ENCODE results near the gene SYNRG. TPM values are rescaled to one million over a fixed set of nuclear protein-coding genes. Genes with fewer than 3 reads are reported as not detected.
"Not testable (repeated sequence)": the region's sequence is repeated elsewhere in the genome, so short reads cannot be mapped to it uniquely, and the experiment has no call there.

Gene SYNRG
- polyA plus RNA-seq, 2 of the 4 experiments (the other 2 are of a cell fraction), result 13.1 to 17.4 TPM

- 94% methylated on average over 6 of the region's 6 CpGs for WGBS (ENCODE audit: missing lambda C conversion rate)
- FAIRE-seq; H3K4me2 ChIP-seq; H3K27ac ChIP-seq; CTCF ChIA-PET; ATAC-seq; H3K4me3 ChIP-seq; H3K4me1 ChIP-seq; POLR2A ChIA-PET; DNase-seq (ENCODE audit: low read depth in 1 of 2, low spot score in 1 of 2); H3K9me3 ChIP-seq: not testable (repeated sequence)
- TF ChIP-seq CEBPB (IDR thresholded peaks at IDR 0.05), result 0 out of 4 replicates have a peak, but pooled peaks of 1 of the 2 experiments have one; percentile 38
Observed at GRCh38 chr17:37616430-37616829, 7.2 kb upstream of the SYNRG start.

DNA sequence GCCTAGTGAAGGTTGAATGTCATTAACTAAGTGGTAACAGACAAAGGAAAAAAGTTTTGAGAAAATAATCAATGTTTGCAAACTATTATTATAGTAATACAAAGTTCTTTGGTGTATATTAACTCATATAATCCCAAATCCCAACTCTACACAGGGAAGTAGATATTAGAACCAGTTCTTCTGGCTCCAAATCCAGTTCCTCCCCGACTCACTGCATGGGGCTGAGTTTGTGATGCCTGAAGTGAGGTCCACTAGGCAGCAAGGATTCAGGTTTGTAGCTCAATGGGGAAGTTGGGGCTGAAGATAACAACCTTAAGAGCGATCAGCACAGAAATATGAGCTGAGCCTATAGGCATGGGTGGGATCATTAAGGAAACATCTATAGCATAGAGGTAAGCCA is 5.6 kb upstream of the SYNRG start:
- FAIRE-seq (no peak), DNase-seq (ENCODE audit: low read depth in 1 of 2, low spot score in 1 of 2) (no peak), ATAC-seq (no peak)
- no peak overlapping the region for H3K27ac ChIP-seq
- H3K4me3 ChIP-seq, result no peak overlapping the region
- no peak overlapping the region for H3K4me2 ChIP-seq
- TF ChIP-seq MAFK (IDR thresholded peaks at IDR 0.05; ENCODE audit: partially characterized antibody) (no peak), CTCF (IDR thresholded peaks at IDR 0.05) (no peak), HOXB5 (CRISPR knock-in tag; IDR thresholded peaks at IDR 0.05) (no peak), ZSCAN20 (CRISPR knock-in tag; IDR thresholded peaks at IDR 0.05) (no peak), HDAC2 (IDR thresholded peaks at IDR 0.05) (no peak), RFX5 (IDR thresholded peaks at IDR 0.05) (no peak)
- CTCF ChIA-PET, result no interaction called here
- H3K9me3 ChIP-seq, result no peaks in the 10 kb centered on the region
- WGBS (ENCODE audit: missing lambda C conversion rate), result 95% methylated on average over 2 of the region's 2 CpGs
- peaks cover 4% of the 10 kb centered on the region; the same call in 1 of the 3 replicates for H3K4me1 ChIP-seq
- POLR2A ChIA-PET, result no interaction called here

- no peak for FAIRE-seq
- POLR2A ChIA-PET, result no interaction called here
- WGBS (ENCODE audit: missing lambda C conversion rate), result 58% methylated on average over 5 of the region's 5 CpGs
- TF ChIP-seq FOXS1 (CRISPR knock-in tag; IDR thresholded peaks at IDR 0.05) (no peak), FOSL2 (IDR thresholded peaks at IDR 0.05) (no peak), FOSL2 (CRISPR knock-in tag; IDR thresholded peaks at IDR 0.05) (peak; percentile 30; the same call in 1 of the 2 replicates)
- Histone ChIP-seq H3K4me2 (no peak overlapping the region), H3K27ac (no peak overlapping the region), H3K4me1 (peaks cover 6% of the 10 kb centered on the region; the same call in 1 of the 3 replicates), H3K4me3 (no peak overlapping the region), H3K9me3 (no peaks in the 10 kb centered on the region)
- ATAC-seq, result no peak
- no peak for DNase-seq (ENCODE audit: low read depth in 1 of 2, low spot score in 1 of 2)
- CTCF ChIA-PET, result interaction anchor here (1.6 kb wide), 2 partner anchors 19 to 36 kb away, joined by 4 to 9 read pairs; no protein-coding TSS in a partner anchor
Observed at GRCh38 chr17:37614391-37614790, 5.2 kb upstream of the SYNRG start.

DNA sequence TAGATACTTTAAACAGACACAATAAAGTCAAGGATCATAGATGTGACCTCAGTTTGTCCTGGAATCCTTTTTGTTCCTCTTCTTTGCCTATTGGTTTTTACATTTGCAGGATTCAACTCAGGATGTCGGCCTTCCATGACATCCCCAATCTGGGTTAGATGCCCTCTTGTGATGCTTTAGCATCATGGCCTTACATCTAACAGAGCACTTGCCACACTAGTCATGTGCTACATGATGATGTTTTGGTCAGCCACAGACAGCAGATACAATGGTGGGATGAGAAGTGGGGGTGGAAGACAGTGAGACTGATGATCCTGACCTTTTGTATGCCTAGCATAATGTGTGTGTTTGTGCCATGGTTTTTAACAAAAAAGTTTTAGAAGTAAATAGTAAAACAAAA is 1.8 kb upstream of the SYNRG start:
- Histone ChIP-seq H3K27ac (no peak overlapping the region), H3K4me1 (peaks cover 20% of the 10 kb centered on the region; the same call in 1 of the 3 replicates), H3K4me3 (no peak overlapping the region), H3K9me3 (no peaks in the 10 kb centered on the region), H3K4me2 (no peak overlapping the region)
- FAIRE-seq, result no peak
- DNase-seq (ENCODE audit: low read depth in 1 of 2, low spot score in 1 of 2), result peak in 1 of 2 experiments; percentile 46
- WGBS (ENCODE audit: missing lambda C conversion rate), result 78% methylated on average over 1 of the region's 1 CpG
- POLR2A ChIA-PET, result interaction anchor here (1.9 kb wide), 1 partner anchor 135 kb away, joined by 5 read pairs; no protein-coding TSS in a partner anchor
- no peak for TF ChIP-seq EP300 (IDR thresholded peaks at IDR 0.05)
- no peak for TF ChIP-seq TP53 (CRISPR knock-in tag; IDR thresholded peaks at IDR 0.05)
- TF ChIP-seq ZNF302 (CRISPR knock-in tag; IDR thresholded peaks at IDR 0.05), result no peak
- TF ChIP-seq HOXB5 (CRISPR knock-in tag; IDR thresholded peaks at IDR 0.05), result no peak
- no peak for TF ChIP-seq ZC3H11A (IDR thresholded peaks at IDR 0.05)
- no peak for TF ChIP-seq HES2 (IDR thresholded peaks at IDR 0.05)
- TF ChIP-seq TFCP2L1 (CRISPR knock-in tag; IDR thresholded peaks at IDR 0.05), result no peak
- TF ChIP-seq NPAS2 (CRISPR knock-in tag; IDR thresholded peaks at IDR 0.05; ENCODE audit: borderline replicate concordance), result no peak
- no peak for TF ChIP-seq POLR2A (IDR thresholded peaks at IDR 0.05; ENCODE audit: low read length)
- no peak for TF ChIP-seq JUNB (IDR thresholded peaks at IDR 0.05)
- no peak for TF ChIP-seq EHF (CRISPR knock-in tag; IDR thresholded peaks at IDR 0.05)
- TF ChIP-seq, protein P1, sequence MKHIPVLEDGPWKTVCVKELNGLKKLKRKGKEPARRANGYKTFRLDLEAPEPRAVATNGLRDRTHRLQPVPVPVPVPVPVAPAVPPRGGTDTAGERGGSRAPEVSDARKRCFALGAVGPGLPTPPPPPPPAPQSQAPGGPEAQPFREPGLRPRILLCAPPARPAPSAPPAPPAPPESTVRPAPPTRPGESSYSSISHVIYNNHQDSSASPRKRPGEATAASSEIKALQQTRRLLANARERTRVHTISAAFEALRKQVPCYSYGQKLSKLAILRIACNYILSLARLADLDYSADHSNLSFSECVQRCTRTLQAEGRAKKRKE (CRISPR knock-in tag; IDR thresholded peaks at IDR 0.05; ENCODE audit: low read depth), result no peak
- no peak for TF ChIP-seq MAFK (IDR thresholded peaks at IDR 0.05; ENCODE audit: partially characterized antibody)
- TF ChIP-seq HEYL (CRISPR knock-in tag; IDR thresholded peaks at IDR 0.05), result no peak
- TF ChIP-seq JUN (IDR thresholded peaks at IDR 0.05), result no peak
- TF ChIP-seq ELK1 (IDR thresholded peaks at IDR 0.05; ENCODE audit: low read depth, low read length), result no peak
- TF ChIP-seq PHF8 (IDR thresholded peaks at IDR 0.05; ENCODE audit: borderline replicate concordance, low read depth), result no peak
- CTCF ChIA-PET, result interaction anchor here (1.2 to 2.8 kb wide), 6 partner anchors 14 to 205 kb away, joined by 3 to 15 read pairs (median 4); no protein-coding TSS in a partner anchor
- no peak for ATAC-seq

DNA sequence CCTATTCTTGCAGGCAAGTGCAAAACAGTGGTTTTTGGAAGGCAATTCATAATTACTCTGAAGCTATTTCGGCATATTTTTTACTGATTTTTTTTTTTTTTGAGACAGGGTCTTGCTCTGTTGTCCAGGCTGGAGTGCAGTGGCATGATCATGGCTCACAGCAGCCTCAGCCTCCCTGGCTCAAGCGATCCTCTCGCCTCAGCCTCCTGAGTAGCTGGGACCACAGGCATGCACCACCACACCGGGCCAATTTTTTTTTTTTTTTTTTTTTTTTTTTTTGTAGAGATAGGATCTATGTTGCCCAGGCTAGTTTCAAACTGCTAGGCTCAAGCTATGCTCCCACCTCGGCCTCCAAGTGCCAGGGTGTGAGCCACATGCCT is 813 bp upstream of the SYNRG start:
- H3K4me3 ChIP-seq, result peak overlapping the region; percentile 72
- not testable (repeated sequence) for DNase-seq (ENCODE audit: low read depth in 1 of 2, low spot score in 1 of 2); H3K9me3 ChIP-seq; FAIRE-seq
- WGBS (ENCODE audit: missing lambda C conversion rate), result 82% methylated on average over 5 of the region's 5 CpGs
- H3K4me1 ChIP-seq, result peaks cover 20% of the 10 kb centered on the region; the same call in 1 of the 3 replicates
- H3K27ac ChIP-seq, result peak overlapping the region; percentile 86 to 93
- peak overlapping the region; percentile 84 for H3K4me2 ChIP-seq
- peak in 1 of 2 experiments; percentile 5; a peak in 3 of 6 replicates for ATAC-seq
- ChIA-PET CTCF (interaction anchor here (0.6 to 2.8 kb wide), 17 partner anchors 10 to 565 kb away, joined by 3 to 16 read pairs (median 4); no protein-coding TSS in a partner anchor), POLR2A (interaction anchor here (1.0 to 1.9 kb wide), 12 partner anchors 11 to 251 kb away, joined by 3 to 11 read pairs (median 4); partner anchors contain the start of genes ACACA and TADA2A)

All from A549 (cell line).